PFSK-1 (cell line): ENCODE results near the gene TEDC2.

Experiments used
- FOXP2 ChIP-seq: optimal IDR thresholded peaks from 2 replicates; pipeline ENCODE3; 2011; ENCODE audit warnings: borderline replicate concordance, control low read depth, inconsistent platforms; ENCODE audit not compliant: insufficient read depth; ENCODE audit errors: extremely low read length, extremely low read depth
- POLR2AphosphoS5 ChIP-seq: IDR thresholded peaks from 2 replicates; pipeline ENCODE4 v1.6.1; 2012; ENCODE audit warnings: low read depth, mild to moderate bottlenecking, control low read depth, low read length, moderate library complexity
- SIN3A ChIP-seq: IDR thresholded peaks from 2 replicates; pipeline ENCODE4 v1.6.1; 2012; ENCODE audit warnings: mild to moderate bottlenecking, low read length, moderate library complexity, borderline replicate concordance; ENCODE audit not compliant: insufficient read depth
- TAF1 ChIP-seq: IDR thresholded peaks from 2 replicates; pipeline ENCODE4 v1.6.1; 2012; ENCODE audit warnings: low read length, control low read depth, borderline replicate concordance; ENCODE audit not compliant: insufficient read depth
- TF ChIP-seq, protein P1 (sequence below), 2 experiments: IDR thresholded peaks; 2 replicates each; pipeline versions ENCODE4 v1.6.1 to v1.8.0; 2011 to 2012; ENCODE audit warnings: low read depth in 2 of 2, low read length in 2 of 2, control low read depth in 1 of 2, inconsistent platforms in 1 of 2, mild to moderate bottlenecking in 1 of 2, moderate library complexity in 1 of 2; ENCODE audit not compliant: insufficient read depth in 1 of 2

Gene TEDC2

GRCh38 chr16:2477327-2477726, 17.4 kb downstream of the TEDC2 start:
- TF ChIP-seq TAF1 = no peak
- TF ChIP-seq POLR2AphosphoS5 = no peak
- TF ChIP-seq, protein P1, sequence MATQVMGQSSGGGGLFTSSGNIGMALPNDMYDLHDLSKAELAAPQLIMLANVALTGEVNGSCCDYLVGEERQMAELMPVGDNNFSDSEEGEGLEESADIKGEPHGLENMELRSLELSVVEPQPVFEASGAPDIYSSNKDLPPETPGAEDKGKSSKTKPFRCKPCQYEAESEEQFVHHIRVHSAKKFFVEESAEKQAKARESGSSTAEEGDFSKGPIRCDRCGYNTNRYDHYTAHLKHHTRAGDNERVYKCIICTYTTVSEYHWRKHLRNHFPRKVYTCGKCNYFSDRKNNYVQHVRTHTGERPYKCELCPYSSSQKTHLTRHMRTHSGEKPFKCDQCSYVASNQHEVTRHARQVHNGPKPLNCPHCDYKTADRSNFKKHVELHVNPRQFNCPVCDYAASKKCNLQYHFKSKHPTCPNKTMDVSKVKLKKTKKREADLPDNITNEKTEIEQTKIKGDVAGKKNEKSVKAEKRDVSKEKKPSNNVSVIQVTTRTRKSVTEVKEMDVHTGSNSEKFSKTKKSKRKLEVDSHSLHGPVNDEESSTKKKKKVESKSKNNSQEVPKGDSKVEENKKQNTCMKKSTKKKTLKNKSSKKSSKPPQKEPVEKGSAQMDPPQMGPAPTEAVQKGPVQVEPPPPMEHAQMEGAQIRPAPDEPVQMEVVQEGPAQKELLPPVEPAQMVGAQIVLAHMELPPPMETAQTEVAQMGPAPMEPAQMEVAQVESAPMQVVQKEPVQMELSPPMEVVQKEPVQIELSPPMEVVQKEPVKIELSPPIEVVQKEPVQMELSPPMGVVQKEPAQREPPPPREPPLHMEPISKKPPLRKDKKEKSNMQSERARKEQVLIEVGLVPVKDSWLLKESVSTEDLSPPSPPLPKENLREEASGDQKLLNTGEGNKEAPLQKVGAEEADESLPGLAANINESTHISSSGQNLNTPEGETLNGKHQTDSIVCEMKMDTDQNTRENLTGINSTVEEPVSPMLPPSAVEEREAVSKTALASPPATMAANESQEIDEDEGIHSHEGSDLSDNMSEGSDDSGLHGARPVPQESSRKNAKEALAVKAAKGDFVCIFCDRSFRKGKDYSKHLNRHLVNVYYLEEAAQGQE (IDR thresholded peaks at IDR 0.05; ENCODE audit: insufficient read depth in 1 of 2, low read depth in 2 of 2, low read length in 2 of 2) = no peak
- TF ChIP-seq FOXP2 = no peak
- TF ChIP-seq SIN3A = no peak

- TF ChIP-seq SIN3A (no peak), FOXP2 (no peak), POLR2AphosphoS5 (no peak), TAF1 (no peak)
- TF ChIP-seq, protein P1 (IDR thresholded peaks at IDR 0.05; ENCODE audit: insufficient read depth in 1 of 2, low read depth in 2 of 2, low read length in 2 of 2) = no peak
Observed at GRCh38 chr16:2478279-2478678, 18.4 kb downstream of the TEDC2 start.

- TF ChIP-seq POLR2AphosphoS5 (no peak), SIN3A (no peak), FOXP2 (no peak), TAF1 (no peak)
- TF ChIP-seq, protein P1 (IDR thresholded peaks at IDR 0.05; ENCODE audit: insufficient read depth in 1 of 2, low read depth in 2 of 2, low read length in 2 of 2) = no peak
Observed at GRCh38 chr16:2480948-2481347, 21.0 kb downstream of the TEDC2 start.

- TF ChIP-seq FOXP2 (no peak), SIN3A (no peak)
Observed at GRCh38 chr16:2481676-2482075, 21.8 kb downstream of the TEDC2 start.

GRCh38 chr16:2482249-2482648, 22.3 kb downstream of the TEDC2 start:
- TF ChIP-seq POLR2AphosphoS5 = no peak
- TF ChIP-seq SIN3A = no peak
- TF ChIP-seq, protein P1 (IDR thresholded peaks at IDR 0.05; ENCODE audit: insufficient read depth in 1 of 2, low read depth in 2 of 2, low read length in 2 of 2) = no peak
- TF ChIP-seq FOXP2 = no peak
- no peak for TF ChIP-seq TAF1
